Heart left ventricle (tissue), 16 donors: Measurements from ENCODE around the gene IFITM5. TPM values are rescaled to one million over a fixed set of nuclear protein-coding genes. Genes with fewer than 3 reads are reported as not detected.

Source experiments
- ATAC-seq, 4 donors: fragments of 200-7000 bp; cut with Tn5 transposase; one replicate each; pipeline ENCODE4 v1.9.1; 2020 to 2022; ENCODE audit warnings: moderate library complexity in 4 of 4, mild to moderate bottlenecking in 3 of 4, moderate number of reproducible peaks in 1 of 4
- DNase-seq, 5 donors: peaks; one replicate each; pipeline ENCODE4 v3.0.0-alpha.2; 2020
- H3K27ac ChIP-seq, 12 donors: fragments of 200-600 bp; sonication (generic) in 4 of 12; one replicate each; pipeline versions ENCODE4 v1.5.0 to v1.8.0; 2016 to 2022; ENCODE audit warnings: mild to moderate bottlenecking in 2 of 12
- H3K27me3 ChIP-seq, 9 donors: fragments of 200-600 bp; sonication (generic) in 2 of 9; one replicate each; pipeline versions ENCODE4 v1.5.1 to v1.8.0; 2016 to 2022; ENCODE audit warnings: mild to moderate bottlenecking in 3 of 9
- H3K36me3 ChIP-seq, 9 donors: fragments of 200-600 bp; sonication (generic) in 2 of 9; one replicate each; pipeline versions ENCODE4 v1.5.0 to v1.8.0; 2018 to 2022; ENCODE audit warnings: mild to moderate bottlenecking in 2 of 9
- H3K4me1 ChIP-seq, 12 donors: fragments of 200-600 bp; sonication (generic) in 4 of 12; one replicate each; pipeline versions ENCODE4 v1.5.0 to v1.8.0; 2016 to 2022; ENCODE audit warnings: mild to moderate bottlenecking in 3 of 12
- H3K4me3 ChIP-seq, 12 donors: fragments of 200-600 bp; sonication (generic) in 4 of 12; one replicate each; pipeline versions ENCODE4 v1.5.0 to v1.8.0; 2017 to 2022; ENCODE audit warnings: mild to moderate bottlenecking in 9 of 12, moderate library complexity in 4 of 12
- H3K9me3 ChIP-seq, 12 donors: fragments of 200-600 bp; sonication (generic) in 4 of 12; one replicate each; pipeline versions ENCODE4 v1.5.0 to v1.8.0; 2016 to 2022; ENCODE audit warnings: mild to moderate bottlenecking in 1 of 12
- POLR2A ChIP-seq, 2 donors: fragments of 450-650 bp; IDR thresholded peaks; one replicate each; pipeline ENCODE4 v1.6.1; 2017; ENCODE audit warnings: antibody characterized with exemption in 2 of 2, mild to moderate bottlenecking in 2 of 2, moderate library complexity in 2 of 2
- WGBS, 4 donors: extraction: QIAGEN DNeasy Blood & Tissue Kit in 2 of 4; methylation state at CpG; one replicate each; pipeline versions ENCODE4 v1.1.5 to v1.1.7; 2013 to 2018; 5-methylcytosine and 5-hydroxymethylcytosine counted together
- intact Hi-C, 10 donors: fragments of 100-400 bp; cut with DNase I; formaldehyde crosslinking; loops; one replicate each; pipeline versions ENCODE4 v1.11.1 to v1.14.2; 2022
- polyA plus RNA-seq, 2 donors: library from polyadenylated mRNA; stranded (reverse); fragments of 200-250 nt; gene quantifications; one replicate each; pipeline ENCODE4 v1.2.3, GENCODE V29; 2013
- total RNA-seq, 9 donors: library from RNA; depleted of rRNA in 2 of 9; stranded (reverse); fragments of >200 nt in 2 of 9; fragmentation: NEBNext Ultra II Directional in 3 of 9; extraction: Animal tissue kit (Norgen Biotek cat#: 25700) in 3 of 9; gene quantifications; one replicate each; pipeline versions ENCODE4 v1.1.0 to v1.2.4, GENCODE V29; 2016 to 2023
- TF ChIP-seq, protein P1 (sequence below), 12 donors: fragments of 200-600 bp; sonication (generic) in 4 of 12; IDR thresholded peaks; one replicate each; pipeline versions ENCODE4 v1.5.0 to v1.8.0; 2018 to 2022; ENCODE audit warnings: antibody characterized with exemption in 12 of 12, mild to moderate bottlenecking in 5 of 12
- donor health status: ischemic (EF 13 %, LVEDD 7.1; RV severe dilation, severe dysfunction).
- donor health status: healthy with polysubstance abuse.
- donor health status: DM: no; HTN: yes; CAD: no.
- donor health status: DM: no; HTN: no; CAD: no.
- donor health status: ischemic (EF 25% LVEDD 6.9; RV normal size, moderate dysfunction).
- donor health status: ischemic (EF 25% LVEDD 5.7; RV mildly dilated, moderate dysfunction).
- donor health status: healthy.
- donor health status: DM: yes; HTN: yes; CAD: no.
- donor health status: ischemic (EF 35%, LVEDD 5.7; RV mildly dilated, moderate dysfunction).
- donor health status: nonischemic (EF 11% LVEDD 7.7; RV severe dilation, severe dysfunction).
- donor health status: DM: yes; HTN: yes; CAD: no.
- donor health status: PGD.
- donor health status: ischemic (EF 29% LVEDD 5.4; RV normal size, mild dysfunction).
- donor health status: nonischemic (EF 23%, LVEDD 6.1; RV moderate dilation, normal function).

The IFITM5 gene
- total and polyA plus RNA-seq, 11 donors, result not detected

DNA sequence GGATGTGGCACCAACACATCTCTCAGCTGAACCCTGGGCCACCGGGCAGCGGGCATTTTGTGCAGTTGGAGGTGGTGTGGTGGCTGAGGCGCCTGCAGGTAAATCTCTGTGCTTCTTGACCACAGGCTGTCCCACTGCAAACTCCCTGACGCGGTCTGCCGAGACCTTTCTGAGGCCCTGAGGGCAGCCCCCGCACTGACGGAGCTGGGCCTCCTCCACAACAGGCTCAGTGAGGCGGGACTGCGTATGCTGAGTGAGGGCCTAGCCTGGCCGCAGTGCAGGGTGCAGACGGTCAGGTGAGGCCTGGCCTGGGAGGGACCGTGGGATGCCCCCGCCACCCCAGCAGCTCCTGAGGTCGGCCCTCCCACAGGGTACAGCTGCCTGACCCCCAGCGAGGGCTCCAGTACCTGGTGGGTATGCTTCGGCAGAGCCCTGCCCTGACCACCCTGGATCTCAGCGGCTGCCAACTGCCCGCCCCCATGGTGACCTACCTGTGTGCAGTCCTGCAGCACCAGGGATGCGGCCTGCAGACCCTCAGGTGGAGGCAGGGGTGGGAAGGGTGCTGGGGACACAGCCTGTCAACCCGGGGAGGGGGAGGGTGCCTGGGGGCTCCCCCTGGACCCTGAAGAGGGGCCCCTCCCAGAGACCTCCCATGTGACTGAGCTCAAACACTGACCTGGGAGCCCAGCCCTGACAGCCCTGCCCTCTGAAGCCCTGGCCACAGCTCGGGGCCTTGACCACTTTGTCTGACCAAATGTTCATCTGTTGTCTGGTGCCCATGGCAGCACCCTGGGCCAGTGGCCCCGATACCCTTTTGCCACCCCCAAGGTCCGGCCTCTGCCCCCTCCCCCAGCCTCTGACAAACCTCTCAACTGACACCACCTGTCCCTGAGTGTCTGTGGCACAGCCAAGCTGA lies 15.0 kb downstream of the IFITM5 start:
- H3K27ac ChIP-seq, result no peak overlapping the region
- intact Hi-C loops, result no loop called here
- TF ChIP-seq POLR2A (IDR thresholded peaks at IDR 0.05), result no peak
- TF ChIP-seq, protein P1, sequence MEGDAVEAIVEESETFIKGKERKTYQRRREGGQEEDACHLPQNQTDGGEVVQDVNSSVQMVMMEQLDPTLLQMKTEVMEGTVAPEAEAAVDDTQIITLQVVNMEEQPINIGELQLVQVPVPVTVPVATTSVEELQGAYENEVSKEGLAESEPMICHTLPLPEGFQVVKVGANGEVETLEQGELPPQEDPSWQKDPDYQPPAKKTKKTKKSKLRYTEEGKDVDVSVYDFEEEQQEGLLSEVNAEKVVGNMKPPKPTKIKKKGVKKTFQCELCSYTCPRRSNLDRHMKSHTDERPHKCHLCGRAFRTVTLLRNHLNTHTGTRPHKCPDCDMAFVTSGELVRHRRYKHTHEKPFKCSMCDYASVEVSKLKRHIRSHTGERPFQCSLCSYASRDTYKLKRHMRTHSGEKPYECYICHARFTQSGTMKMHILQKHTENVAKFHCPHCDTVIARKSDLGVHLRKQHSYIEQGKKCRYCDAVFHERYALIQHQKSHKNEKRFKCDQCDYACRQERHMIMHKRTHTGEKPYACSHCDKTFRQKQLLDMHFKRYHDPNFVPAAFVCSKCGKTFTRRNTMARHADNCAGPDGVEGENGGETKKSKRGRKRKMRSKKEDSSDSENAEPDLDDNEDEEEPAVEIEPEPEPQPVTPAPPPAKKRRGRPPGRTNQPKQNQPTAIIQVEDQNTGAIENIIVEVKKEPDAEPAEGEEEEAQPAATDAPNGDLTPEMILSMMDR (IDR thresholded peaks at IDR 0.05), result no peak
- ATAC-seq (no peak), DNase-seq (peak in 3 of 5 donors; percentile 15 to 46 (median 20))
- peaks cover 30 to 79% (median 57%) of the 10 kb centered on the region in 9 donors for H3K27me3 ChIP-seq
- no peaks in the 10 kb centered on the region for H3K9me3 ChIP-seq
- H3K36me3 ChIP-seq, result no peaks in the 10 kb centered on the region
- peaks cover 0 to 38% (median 17%) of the 10 kb centered on the region in 12 donors for H3K4me1 ChIP-seq
- WGBS, 4 donors, result 81 to 86% (median 84%) methylated on average over 9 to 24 of the region's 24 CpGs
- no peak overlapping the region for H3K4me3 ChIP-seq

DNA sequence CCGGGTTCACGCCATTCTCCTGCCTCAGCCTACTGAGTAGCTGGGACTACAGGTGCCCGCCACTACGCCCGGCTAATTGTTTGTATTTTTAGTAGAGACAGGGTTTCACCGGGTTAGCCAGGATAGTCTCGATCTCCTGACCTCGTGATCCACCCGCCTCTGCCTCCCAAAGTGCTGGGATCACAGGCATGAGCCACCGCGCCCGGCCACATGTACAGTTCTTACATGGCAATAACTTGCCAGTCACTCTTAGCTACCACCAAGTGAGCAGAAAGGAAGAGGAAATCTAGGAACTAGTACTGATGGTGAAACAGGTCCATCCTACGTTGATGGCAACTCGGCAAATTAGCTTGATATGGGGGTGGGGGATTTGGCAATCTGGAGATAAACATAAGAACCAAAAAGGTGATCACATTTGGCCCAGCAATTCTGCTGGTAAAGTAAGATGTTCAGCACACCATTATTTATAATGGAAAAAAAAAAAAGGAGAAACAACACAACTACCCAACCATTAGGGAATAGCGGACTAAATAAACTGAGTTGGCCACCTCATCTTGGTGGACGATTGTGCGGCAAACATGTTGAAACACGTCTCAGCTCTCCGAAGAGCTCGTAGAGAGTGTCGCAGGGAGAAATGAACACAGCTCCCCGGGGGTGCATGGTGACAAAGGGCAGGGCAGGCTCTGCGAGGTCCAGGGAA lies 15.8 kb downstream of the IFITM5 start:
- 81 to 84% (median 82%) methylated on average over 23 of the region's 23 CpGs for WGBS, 4 donors

DNA sequence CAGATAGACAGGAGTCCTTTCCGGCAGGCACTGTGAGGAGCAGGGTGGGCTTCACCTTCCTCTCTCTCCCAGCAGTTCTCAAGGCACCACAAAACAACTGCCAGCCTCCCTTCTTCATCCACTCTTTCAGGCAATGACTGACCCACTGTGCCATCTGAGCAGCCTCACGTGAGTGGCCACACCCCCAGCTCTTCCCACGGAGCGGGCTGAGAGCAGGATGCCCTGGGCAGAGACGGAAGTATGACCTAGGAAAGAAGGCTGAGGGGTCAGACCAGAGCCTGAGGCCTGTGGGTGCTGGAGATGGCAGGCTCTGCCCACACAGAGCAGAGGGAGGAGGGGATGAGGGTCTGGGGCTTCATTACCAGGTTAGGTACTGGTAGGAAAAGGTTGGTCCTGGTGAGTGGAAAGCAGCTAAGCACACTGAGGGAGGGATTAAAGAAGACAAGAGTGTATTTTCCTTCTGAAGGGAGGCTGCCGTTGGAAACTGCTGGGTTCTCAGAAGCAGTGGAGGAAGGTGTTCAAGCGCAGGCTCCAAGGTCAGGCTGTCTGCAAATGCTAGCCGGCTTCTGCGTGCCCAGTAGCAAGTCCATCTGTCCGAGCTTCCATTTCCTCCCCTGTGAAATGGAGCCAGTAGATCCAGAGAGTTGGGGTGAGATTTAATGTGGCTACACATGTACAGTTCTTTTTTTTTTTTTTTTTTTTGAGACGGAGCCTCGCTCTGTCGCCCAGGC lies 16.5 kb downstream of the IFITM5 start:
- no peaks in the 10 kb centered on the region for H3K36me3 ChIP-seq
- no peaks in the 10 kb centered on the region for H3K9me3 ChIP-seq
- 56 to 65% (median 63%) methylated on average over 12 to 13 of the region's 13 CpGs for WGBS, 4 donors
- peaks cover 39 to 91% (median 71%) of the 10 kb centered on the region in 9 donors for H3K27me3 ChIP-seq
- no peak overlapping the region for H3K4me3 ChIP-seq
- H3K4me1 ChIP-seq, result peaks cover 0 to 32% (median 16%) of the 10 kb centered on the region in 12 donors
- H3K27ac ChIP-seq, result no peak overlapping the region
- DNase-seq (peak in 2 of 5 donors; percentile 7 to 38), ATAC-seq (no peak)
- intact Hi-C loops, result no loop called here
- TF ChIP-seq, protein P1 (IDR thresholded peaks at IDR 0.05), result no peak
- TF ChIP-seq POLR2A (IDR thresholded peaks at IDR 0.05), result no peak

More for the DNA sequence above, 15.8 kb downstream of the IFITM5 start:
- Histone ChIP-seq H3K4me1 (peaks cover 0 to 39% (median 21%) of the 10 kb centered on the region in 12 donors), H3K4me3 (no peak overlapping the region), H3K27me3 (peaks cover 38 to 87% (median 65%) of the 10 kb centered on the region in 9 donors), H3K27ac (no peak overlapping the region), H3K36me3 (no peaks in the 10 kb centered on the region), H3K9me3 (no peaks in the 10 kb centered on the region)
- no peak for ATAC-seq
- intact Hi-C loops, result no loop called here
- no peak for DNase-seq
- no peak for TF ChIP-seq POLR2A (IDR thresholded peaks at IDR 0.05)
- TF ChIP-seq, protein P1 (IDR thresholded peaks at IDR 0.05), result no peak
